Measurements from ENCODE around the gene CPLX4. TPM values are rescaled to one million over a fixed set of nuclear protein-coding genes. Genes with fewer than 3 reads are reported as not detected.

The CPLX4 gene
- total RNA-seq, 4 donors from 2014 or later = not detected

GRCh38 chr18:59301929-59302328, 16.5 kb downstream of the CPLX4 start:
- Histone ChIP-seq H3K4me1 (no peaks in the 10 kb centered on the region), H3K9me3 (no peaks in the 10 kb centered on the region), H3K36me3 (no peaks in the 10 kb centered on the region), H3K4me3 (no peak overlapping the region), H3K27me3 (peaks cover 24% of the 10 kb centered on the region), H3K27ac (no peak overlapping the region)
- 88% methylated on average over 4 of the region's 4 CpGs for WGBS
- no peak for DNase-seq (ENCODE audit: low spot score in 2 of 2)
- TF ChIP-seq POLR2A (IDR thresholded peaks at IDR 0.05) (no peak), CTCF (IDR thresholded peaks at IDR 0.05) (no peak), EP300 (IDR thresholded peaks at IDR 0.05) (no peak), POLR2AphosphoS5 (IDR thresholded peaks at IDR 0.05) (no peak)

- Histone ChIP-seq H3K27me3 (peaks cover 28% of the 10 kb centered on the region), H3K27ac (no peak overlapping the region), H3K4me1 (no peaks in the 10 kb centered on the region), H3K36me3 (no peaks in the 10 kb centered on the region), H3K4me3 (no peak overlapping the region), H3K9me3 (no peaks in the 10 kb centered on the region)
- WGBS = 94% methylated on average over 3 of the region's 3 CpGs
- no peak for DNase-seq (ENCODE audit: low spot score in 2 of 2)
- no peak for TF ChIP-seq EP300 (IDR thresholded peaks at IDR 0.05)
- TF ChIP-seq CTCF (IDR thresholded peaks at IDR 0.05) = no peak
- TF ChIP-seq POLR2A (IDR thresholded peaks at IDR 0.05) = no peak
- TF ChIP-seq POLR2AphosphoS5 (IDR thresholded peaks at IDR 0.05) = no peak
Observed at GRCh38 chr18:59300676-59301285, 17.7 kb downstream of the CPLX4 start.

GRCh38 chr18:59298871-59299270, 19.6 kb downstream of the CPLX4 start:
- TF ChIP-seq POLR2A (IDR thresholded peaks at IDR 0.05) (no peak), EP300 (IDR thresholded peaks at IDR 0.05) (no peak), CTCF (IDR thresholded peaks at IDR 0.05) (no peak), POLR2AphosphoS5 (IDR thresholded peaks at IDR 0.05) (no peak)
- Histone ChIP-seq H3K4me1 (no peaks in the 10 kb centered on the region), H3K4me3 (no peak overlapping the region), H3K27me3 (peaks cover 26% of the 10 kb centered on the region), H3K9me3 (no peaks in the 10 kb centered on the region), H3K27ac (no peak overlapping the region), H3K36me3 (no peaks in the 10 kb centered on the region)
- 57% methylated on average over 8 of the region's 8 CpGs for WGBS
- DNase-seq (ENCODE audit: low spot score in 2 of 2) = no peak

GRCh38 chr18:59293317-59293716, 25.1 kb downstream of the CPLX4 start:
- Histone ChIP-seq H3K9me3 (no peaks in the 10 kb centered on the region), H3K36me3 (no peaks in the 10 kb centered on the region), H3K4me3 (no peak overlapping the region), H3K4me1 (no peaks in the 10 kb centered on the region), H3K27me3 (peaks cover 22% of the 10 kb centered on the region), H3K27ac (no peak overlapping the region)
- TF ChIP-seq POLR2A (IDR thresholded peaks at IDR 0.05) = no peak
- TF ChIP-seq CTCF (IDR thresholded peaks at IDR 0.05) = no peak
- TF ChIP-seq EP300 (IDR thresholded peaks at IDR 0.05) = no peak
- no peak for TF ChIP-seq POLR2AphosphoS5 (IDR thresholded peaks at IDR 0.05)
- DNase-seq (ENCODE audit: low spot score in 2 of 2) = no peak

DNA sequence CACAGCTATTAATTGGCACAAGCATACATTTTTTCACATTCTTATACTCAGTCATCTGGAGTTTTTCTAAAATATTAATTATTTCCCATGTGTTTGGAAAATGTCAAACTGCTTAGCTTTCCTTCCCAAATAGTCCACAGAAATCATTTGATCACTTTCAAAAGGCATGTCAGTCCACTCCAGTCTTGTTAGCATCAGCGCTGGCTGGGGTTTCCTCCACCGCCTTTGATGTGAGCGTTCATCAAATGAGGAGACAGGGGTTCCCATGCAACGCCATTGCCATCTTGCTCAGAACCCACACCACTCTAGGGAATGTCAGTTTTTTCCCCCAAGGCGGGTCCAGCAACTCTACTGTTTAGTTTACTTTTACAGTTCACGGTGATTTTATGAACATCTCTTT, 32.1 kb downstream of the CPLX4 start:
- 36% methylated on average over 6 of the region's 6 CpGs for WGBS
- H3K36me3 ChIP-seq = no peaks in the 10 kb centered on the region
- no peak for DNase-seq (ENCODE audit: low spot score in 2 of 2)
- no peak overlapping the region for H3K4me3 ChIP-seq
- H3K27ac ChIP-seq = no peak overlapping the region
- TF ChIP-seq EP300 (IDR thresholded peaks at IDR 0.05) = no peak
- H3K27me3 ChIP-seq = peaks cover 24% of the 10 kb centered on the region
- H3K4me1 ChIP-seq = no peaks in the 10 kb centered on the region
- H3K9me3 ChIP-seq = no peaks in the 10 kb centered on the region

GRCh38 chr18:59282341-59282740, 36.1 kb downstream of the CPLX4 start:
- DNase-seq (ENCODE audit: low spot score in 2 of 2) = no peak
- 83% methylated on average over 11 of the region's 11 CpGs for WGBS
- no peak overlapping the region for H3K27ac ChIP-seq
- H3K27me3 ChIP-seq = peaks cover 44% of the 10 kb centered on the region
- TF ChIP-seq POLR2A (IDR thresholded peaks at IDR 0.05) = no peak
- no peak for TF ChIP-seq POLR2AphosphoS5 (IDR thresholded peaks at IDR 0.05)
- TF ChIP-seq CTCF (IDR thresholded peaks at IDR 0.05) = no peak
- no peak for TF ChIP-seq EP300 (IDR thresholded peaks at IDR 0.05)
- no peaks in the 10 kb centered on the region for H3K36me3 ChIP-seq
- no peaks in the 10 kb centered on the region for H3K9me3 ChIP-seq
- H3K4me1 ChIP-seq = no peaks in the 10 kb centered on the region
- no peak overlapping the region for H3K4me3 ChIP-seq
